Karpas-422 (cell line): ENCODE results near the gene PLD1. TPM values are rescaled to one million over a fixed set of nuclear protein-coding genes. Genes with fewer than 3 reads are reported as not detected.
"Not testable (repeated sequence)": the region's sequence is repeated elsewhere in the genome, so short reads cannot be mapped to it uniquely, and the experiment has no call there.

ENCODE experiments used
- DNase-seq: peaks from one replicate; pipeline ENCODE4 v3.0.0-alpha.2; 2015
- H2AFZ ChIP-seq: fragments of 200-600 bp; sonication (generic); 2 replicates; pipeline ENCODE4 v1.6.1; 2014; ENCODE audit warnings: antibody characterized with exemption, low read length, mixed read lengths
- H3K27ac ChIP-seq: fragments of 200-600 bp; sonication (generic); 2 replicates; pipeline ENCODE4 v1.5.1; 2014; ENCODE audit warnings: mild to moderate bottlenecking, low read length, moderate library complexity
- H3K27me3 ChIP-seq: fragments of 200-600 bp; sonication (generic); 2 replicates; pipeline ENCODE4 v1.6.1; 2014; ENCODE audit warnings: low read length, mixed read lengths
- H3K36me3 ChIP-seq: fragments of 200-600 bp; sonication (generic); 2 replicates; pipeline ENCODE4 v1.6.1; 2014; ENCODE audit warnings: low read length, mixed read lengths; ENCODE audit not compliant: insufficient read depth
- H3K4me1 ChIP-seq: fragments of 200-600 bp; sonication (generic); 2 replicates; pipeline ENCODE4 v1.6.1; 2014; ENCODE audit warnings: mild to moderate bottlenecking, low read length, mixed read lengths
- H3K4me2 ChIP-seq: fragments of 200-600 bp; sonication (generic); 2 replicates; pipeline ENCODE4 v1.6.1; 2014; ENCODE audit warnings: low read length, low read depth, mild to moderate bottlenecking; ENCODE audit not compliant: poor library complexity, severe bottlenecking
- H3K4me3 ChIP-seq: fragments of 200-600 bp; sonication (generic); 2 replicates; pipeline ENCODE4 v1.5.1; 2014; ENCODE audit warnings: mild to moderate bottlenecking, antibody characterized with exemption, low read length, mixed read lengths
- H3K79me2 ChIP-seq: fragments of 200-600 bp; sonication (generic); 2 replicates; pipeline ENCODE4 v1.6.1; 2014; ENCODE audit warnings: mild to moderate bottlenecking, low read length, mixed read lengths
- H3K9ac ChIP-seq: fragments of 200-600 bp; sonication (generic); 2 replicates; pipeline ENCODE4 v1.6.0; 2014; ENCODE audit warnings: low read length
- H3K9me2 ChIP-seq: fragments of 200-600 bp; sonication (generic), shearing (Covaris generic); replicated peaks from 2 replicates; pipeline ENCODE4 v1.6.0; 2014; ENCODE audit warnings: mild to moderate bottlenecking, low read length, moderate library complexity; ENCODE audit not compliant: insufficient read depth
- H3K9me3 ChIP-seq: fragments of 300-700, 200-600 bp; sonication (generic); 2 replicates; pipeline ENCODE4 v1.6.1; 2014; ENCODE audit warnings: low read length, mixed read lengths
- H4K20me1 ChIP-seq: fragments of 200-600 bp; sonication (generic); 2 replicates; pipeline ENCODE4 v1.6.1; 2014; ENCODE audit warnings: mild to moderate bottlenecking, antibody characterized with exemption, low read length, low read depth; ENCODE audit not compliant: insufficient read depth
- total RNA-seq: library from RNA; depleted of rRNA; stranded (reverse); fragments of >200 nt; shearing (Covaris generic); gene quantifications from 2 replicates; pipeline ENCODE4 v1.2.3, GENCODE V29; 2014; ENCODE audit warnings: low replicate concordance

PLD1 gene
- total RNA-seq, 1 experiment from 2014 or later, result not detected

- Histone ChIP-seq H3K4me2 (no peak overlapping the region), H3K27me3 (no peaks in the 10 kb centered on the region), H4K20me1 (no peaks in the 10 kb centered on the region), H3K27ac (no peak overlapping the region), H2AFZ (no peak overlapping the region), H3K4me1 (no peaks in the 10 kb centered on the region), H3K9me3 (no peaks in the 10 kb centered on the region), H3K79me2 (no peaks in the 10 kb centered on the region), H3K9me2 (no peaks in the 10 kb centered on the region), H3K9ac (no peak overlapping the region), H3K36me3 (no peaks in the 10 kb centered on the region), H3K4me3 (no peak overlapping the region)
- no peak for DNase-seq
These were observed 110.7 kb downstream of the PLD1 start for GRCh38 chr3:171699601-171700000.

DNA sequence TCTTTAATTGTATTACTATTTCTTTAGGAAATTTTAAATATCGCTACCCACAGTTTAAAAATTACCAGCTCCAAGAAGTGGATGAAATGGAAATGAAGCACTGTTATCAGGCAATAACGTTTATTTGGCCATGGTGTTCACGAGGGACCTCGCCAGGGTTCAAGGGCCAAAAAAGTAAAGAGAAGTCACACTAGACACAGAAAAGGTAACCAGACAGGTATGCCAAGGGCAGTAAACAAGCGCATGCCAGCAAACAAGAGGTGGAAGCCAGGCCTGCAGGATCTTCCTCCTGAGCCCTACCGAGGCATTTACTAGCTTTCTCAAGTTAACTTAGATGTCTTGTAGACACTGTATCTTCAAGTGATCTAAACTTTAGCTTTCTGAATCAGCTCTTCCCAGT, 113.5 kb downstream of the PLD1 start:
- H3K27me3 ChIP-seq, result no peaks in the 10 kb centered on the region
- H3K27ac ChIP-seq, result no peak overlapping the region
- no peak overlapping the region for H3K4me3 ChIP-seq
- H3K79me2 ChIP-seq, result no peaks in the 10 kb centered on the region
- H3K36me3 ChIP-seq, result no peaks in the 10 kb centered on the region
- no peaks in the 10 kb centered on the region for H4K20me1 ChIP-seq
- H3K4me2 ChIP-seq, result no peak overlapping the region
- no peaks in the 10 kb centered on the region for H3K9me2 ChIP-seq
- no peaks in the 10 kb centered on the region for H3K4me1 ChIP-seq
- no peak for DNase-seq
- no peak overlapping the region for H3K9ac ChIP-seq
- no peaks in the 10 kb centered on the region for H3K9me3 ChIP-seq
- no peak overlapping the region for H2AFZ ChIP-seq

DNA sequence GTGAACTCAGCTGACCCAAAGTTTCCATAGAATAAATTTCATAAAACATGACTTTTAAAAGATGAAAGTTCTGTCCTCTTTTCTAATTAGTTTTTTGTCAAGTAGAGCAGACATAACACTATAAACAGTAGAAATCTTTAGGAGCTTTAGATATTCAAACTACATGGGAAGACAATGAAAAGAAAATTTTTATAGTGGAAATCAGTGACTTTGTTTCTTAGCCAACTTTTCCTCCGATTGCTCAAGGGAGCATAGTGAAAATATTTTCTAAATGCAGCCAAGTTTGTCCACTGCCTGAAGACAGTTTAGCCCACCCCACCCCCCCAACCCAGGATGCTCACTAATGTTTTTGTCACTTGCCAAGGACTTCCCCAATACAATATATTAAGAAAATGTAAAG, 114.9 kb downstream of the PLD1 start:
- no peak for DNase-seq
- Histone ChIP-seq H3K4me2 (no peak overlapping the region), H2AFZ (no peak overlapping the region), H3K36me3 (no peaks in the 10 kb centered on the region), H3K9ac (no peak overlapping the region), H3K4me1 (no peaks in the 10 kb centered on the region), H4K20me1 (no peaks in the 10 kb centered on the region), H3K27me3 (no peaks in the 10 kb centered on the region), H3K9me3 (no peaks in the 10 kb centered on the region), H3K27ac (no peak overlapping the region), H3K4me3 (no peak overlapping the region), H3K79me2 (no peaks in the 10 kb centered on the region), H3K9me2 (no peaks in the 10 kb centered on the region)

GRCh38 chr3:171694888-171695287, 115.4 kb downstream of the PLD1 start:
- no peaks in the 10 kb centered on the region for H3K36me3 ChIP-seq
- H3K4me2 ChIP-seq, result no peak overlapping the region
- H3K27me3 ChIP-seq, result no peaks in the 10 kb centered on the region
- H3K4me1 ChIP-seq, result no peaks in the 10 kb centered on the region
- H3K9me3 ChIP-seq, result no peaks in the 10 kb centered on the region
- H4K20me1 ChIP-seq, result no peaks in the 10 kb centered on the region
- H3K4me3 ChIP-seq, result no peak overlapping the region
- no peak overlapping the region for H3K9ac ChIP-seq
- DNase-seq, result no peak
- no peak overlapping the region for H3K27ac ChIP-seq
- no peaks in the 10 kb centered on the region for H3K9me2 ChIP-seq
- H3K79me2 ChIP-seq, result no peaks in the 10 kb centered on the region
- no peak overlapping the region for H2AFZ ChIP-seq

GRCh38 chr3:171692551-171692950, 117.7 kb downstream of the PLD1 start:
- not testable (repeated sequence) for H4K20me1 ChIP-seq, DNase-seq, H3K4me3 ChIP-seq, H3K79me2 ChIP-seq, H3K4me1 ChIP-seq, H3K9me3 ChIP-seq, H3K36me3 ChIP-seq, H3K9me2 ChIP-seq, H3K4me2 ChIP-seq, H3K27me3 ChIP-seq, H3K9ac ChIP-seq, H3K27ac ChIP-seq, H2AFZ ChIP-seq

DNA sequence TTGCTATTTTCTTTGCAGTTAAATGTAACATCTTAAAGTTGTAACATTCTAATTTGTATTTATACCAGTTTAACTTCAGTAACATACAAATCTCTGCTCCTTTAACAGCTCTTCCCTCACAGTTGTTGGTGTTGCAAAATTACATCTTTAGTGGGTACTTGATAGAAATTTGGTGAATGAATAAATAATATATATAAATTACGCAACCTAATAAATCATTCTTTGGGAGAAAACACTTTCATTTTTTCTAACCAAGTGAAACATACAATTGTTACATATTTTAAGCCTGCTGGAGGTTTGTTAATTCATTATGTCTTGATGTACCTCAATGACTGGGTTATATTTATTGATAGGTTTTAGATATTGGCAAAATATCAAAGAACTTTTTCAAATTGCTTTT, 118.8 kb downstream of the PLD1 start:
- no peaks in the 10 kb centered on the region for H3K79me2 ChIP-seq
- H3K4me3 ChIP-seq, result no peak overlapping the region
- H3K4me2 ChIP-seq, result no peak overlapping the region
- H3K9me2 ChIP-seq, result no peaks in the 10 kb centered on the region
- no peak for DNase-seq
- no peak overlapping the region for H3K27ac ChIP-seq
- no peak overlapping the region for H2AFZ ChIP-seq
- no peaks in the 10 kb centered on the region for H4K20me1 ChIP-seq
- no peaks in the 10 kb centered on the region for H3K9me3 ChIP-seq
- no peak overlapping the region for H3K9ac ChIP-seq
- H3K36me3 ChIP-seq, result no peaks in the 10 kb centered on the region
- no peaks in the 10 kb centered on the region for H3K27me3 ChIP-seq
- H3K4me1 ChIP-seq, result no peaks in the 10 kb centered on the region

DNA sequence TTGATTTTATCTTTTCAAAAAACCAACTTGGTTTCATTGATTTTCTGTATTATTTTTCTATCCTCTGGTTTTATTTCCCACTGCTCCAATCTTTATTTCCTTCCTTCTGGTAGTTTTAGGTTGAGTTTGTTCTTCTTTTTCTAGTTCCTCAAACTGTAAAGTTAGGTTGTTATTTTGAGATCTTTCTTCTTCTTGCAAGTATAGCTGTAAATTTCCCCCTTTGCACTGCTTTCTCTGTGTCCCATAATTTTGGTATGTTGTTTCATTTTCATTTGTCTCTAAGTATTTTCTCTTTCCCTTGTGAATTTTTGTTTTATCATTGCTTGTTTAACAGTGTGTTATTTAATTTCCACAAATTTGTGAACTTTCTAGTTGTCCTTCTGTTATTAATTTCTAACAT, 120.0 kb downstream of the PLD1 start:
- no peak for DNase-seq
- Histone ChIP-seq H3K4me2 (no peak overlapping the region), H3K4me3 (no peak overlapping the region), H2AFZ (no peak overlapping the region), H3K9me2 (no peaks in the 10 kb centered on the region), H3K27ac (no peak overlapping the region), H4K20me1 (no peaks in the 10 kb centered on the region), H3K4me1 (no peaks in the 10 kb centered on the region), H3K79me2 (no peaks in the 10 kb centered on the region), H3K27me3 (no peaks in the 10 kb centered on the region), H3K9me3 (no peaks in the 10 kb centered on the region), H3K9ac (no peak overlapping the region), H3K36me3 (no peaks in the 10 kb centered on the region)

DNA sequence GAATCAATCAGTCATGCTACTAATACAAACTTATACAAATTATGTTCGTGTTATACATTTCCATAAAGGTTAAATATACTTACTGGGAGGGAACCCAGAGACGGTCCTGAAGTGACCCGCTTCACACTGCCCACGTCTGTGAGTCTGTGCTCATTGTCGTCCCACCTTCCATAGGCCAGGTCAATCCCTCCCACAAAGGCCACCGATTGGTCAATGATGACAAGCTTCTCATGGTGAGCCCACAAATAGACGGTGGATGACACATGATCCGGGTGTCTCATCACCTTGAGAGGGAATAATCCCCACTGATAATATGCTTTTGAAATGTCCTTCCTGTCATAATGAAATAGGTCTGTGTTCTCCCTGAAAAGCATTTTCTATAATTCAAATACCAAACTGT, 121.7 kb downstream of the PLD1 start:
- Histone ChIP-seq H3K27ac (no peak overlapping the region), H3K4me1 (no peaks in the 10 kb centered on the region)

GRCh38 chr3:171688002-171688401, 122.3 kb downstream of the PLD1 start:
- DNase-seq, result no peak
- Histone ChIP-seq H3K4me2 (no peak overlapping the region), H3K36me3 (no peaks in the 10 kb centered on the region), H4K20me1 (no peaks in the 10 kb centered on the region), H3K79me2 (no peaks in the 10 kb centered on the region), H3K9ac (no peak overlapping the region), H3K9me2 (no peaks in the 10 kb centered on the region), H2AFZ (no peak overlapping the region), H3K27me3 (no peaks in the 10 kb centered on the region), H3K9me3 (no peaks in the 10 kb centered on the region), H3K27ac (no peak overlapping the region), H3K4me3 (no peak overlapping the region), H3K4me1 (no peaks in the 10 kb centered on the region)

More for the DNA sequence above, 121.7 kb downstream of the PLD1 start:
- Histone ChIP-seq H3K9me2 (no peaks in the 10 kb centered on the region), H3K9ac (no peak overlapping the region), H3K36me3 (no peaks in the 10 kb centered on the region), H2AFZ (no peak overlapping the region), H3K27me3 (no peaks in the 10 kb centered on the region), H3K79me2 (no peaks in the 10 kb centered on the region), H4K20me1 (no peaks in the 10 kb centered on the region), H3K9me3 (no peaks in the 10 kb centered on the region), H3K4me3 (no peak overlapping the region), H3K4me2 (no peak overlapping the region)
- no peak for DNase-seq
